H1 (cell line): ENCODE results near the gene FGF12. TPM values are rescaled to one million over a fixed set of nuclear protein-coding genes. Genes with fewer than 3 reads are reported as not detected.

Experiments
- CTCF ChIA-PET: fragments of 300-600 bp; sonication (Branson Sonifier 250); formaldehyde crosslinking; loops from one replicate; lab custom pipeline; 2021; ENCODE audit not compliant: partially characterized antibody; lab: Charles Lee
- POLR2A ChIA-PET: fragments of 300-600 bp; sonication (Branson Sonifier 250); formaldehyde crosslinking; loops from one replicate; lab custom pipeline; 2021; ENCODE audit warnings: inconsistent platforms; ENCODE audit not compliant: partially characterized antibody; lab: Charles Lee
- DNase-seq, 2 experiments: peaks; one replicate each; pipeline versions ENCODE4 v3.0.0 to v3.0.0-alpha.2; 2010 to 2022; ENCODE audit warnings: low spot score in 2 of 2, low read depth in 1 of 2, mixed read lengths in 1 of 2
- FAIRE-seq: peaks from 2 replicates; lab custom pipeline; 2011; peaks lifted over from hg19 to GRCh38; lab: Jason Lieb, UNC
- H2AFZ ChIP-seq: 2 replicates; pipeline ENCODE4 v1.8.1; 2012; ENCODE audit warnings: low read length, inconsistent platforms
- H2AK5ac ChIP-seq: 2 replicates; pipeline ENCODE4 v1.6.1; 2013; ENCODE audit warnings: low read depth, low read length
- H2BK120ac ChIP-seq: replicated peaks from 2 replicates; pipeline ENCODE3; 2013; ENCODE audit warnings: low read depth, low read length, inconsistent platforms
- H2BK12ac ChIP-seq: 2 replicates; pipeline ENCODE4 v1.6.1; 2013; ENCODE audit warnings: low read depth, low read length
- H2BK15ac ChIP-seq: 2 replicates; pipeline ENCODE4 v1.6.1; 2013; ENCODE audit warnings: low read length
- H2BK20ac ChIP-seq: 2 replicates; pipeline ENCODE4 v1.6.1; 2013; ENCODE audit warnings: low read length
- H2BK5ac ChIP-seq: 2 replicates; pipeline ENCODE4 v1.6.1; 2013; ENCODE audit warnings: low read depth, low read length
- H3K14ac ChIP-seq: 2 replicates; pipeline ENCODE4 v1.6.1; 2013; ENCODE audit warnings: inconsistent platforms; ENCODE audit not compliant: insufficient read length
- H3K18ac ChIP-seq: 2 replicates; pipeline ENCODE4 v1.6.1; 2013; ENCODE audit warnings: low read length; ENCODE audit errors: extremely low read depth
- H3K23ac ChIP-seq: 2 replicates; pipeline ENCODE4 v1.6.1; 2013; ENCODE audit warnings: inconsistent platforms; ENCODE audit not compliant: insufficient read length
- H3K23me2 ChIP-seq: 2 replicates; pipeline ENCODE4 v1.6.1; 2013; ENCODE audit warnings: low read depth, low read length
- H3K27ac ChIP-seq: 2 replicates; pipeline ENCODE4 v1.6.1; 2011; ENCODE audit warnings: low read depth, low read length, inconsistent platforms
- H3K27me3 ChIP-seq, 4 experiments: replicated peaks in 1 of 4; 1 replicate in 1 of 4; 2 replicates in 3 of 4; pipeline versions ENCODE4 v1.6.1 to v1.8.1; 2011 to 2013; ENCODE audit warnings: low read length in 3 of 4, mild to moderate bottlenecking in 3 of 4, inconsistent platforms in 2 of 4, mixed read lengths in 2 of 4, moderate library complexity in 1 of 4; ENCODE audit not compliant: control insufficient read depth in 3 of 4, insufficient read depth in 3 of 4; ENCODE audit errors: extremely low read depth in 1 of 4
- H3K36me3 ChIP-seq, 4 experiments: 2 replicates each; pipeline versions ENCODE4 v1.6.1 to v1.8.1; 2011 to 2013; ENCODE audit warnings: mild to moderate bottlenecking in 4 of 4, low read length in 3 of 4, moderate library complexity in 2 of 4, control low read depth in 1 of 4, inconsistent platforms in 1 of 4; ENCODE audit not compliant: insufficient read depth in 4 of 4, control insufficient read depth in 2 of 4
- H3K4ac ChIP-seq: replicated peaks from 2 replicates; pipeline ENCODE3; 2013; ENCODE audit warnings: low read length, low read depth, mixed read lengths, inconsistent platforms; ENCODE audit not compliant: insufficient read length
- H3K4me1 ChIP-seq, 4 experiments: replicated peaks in 1 of 4; 1 replicate in 1 of 4; 2 replicates in 3 of 4; pipeline versions ENCODE4 v1.6.1 to v1.8.1; 2011 to 2013; ENCODE audit warnings: low read length in 3 of 4, inconsistent platforms in 2 of 4, mixed read lengths in 1 of 4; ENCODE audit not compliant: insufficient read depth in 4 of 4, control insufficient read depth in 3 of 4
- H3K4me2 ChIP-seq, 2 experiments: 2 replicates each; pipeline versions ENCODE4 v1.6.1 to v1.8.1; 2011 to 2013; ENCODE audit warnings: low read depth in 2 of 2, low read length in 2 of 2, control low read depth in 1 of 2, inconsistent platforms in 1 of 2, mild to moderate bottlenecking in 1 of 2; ENCODE audit not compliant: insufficient read depth in 1 of 2
- H3K4me3 ChIP-seq, 4 experiments: fragments of 200-600, 300-600 bp in 1 of 4; sonication (generic), shearing (Covaris generic), sonication (Bioruptor Twin) in 1 of 4; 2 replicates each; pipeline versions ENCODE4 v1.5.1 to v1.8.1; 2011 to 2016; ENCODE audit warnings: low read length in 4 of 4, low read depth in 3 of 4, control low read depth in 2 of 4, inconsistent platforms in 2 of 4, mild to moderate bottlenecking in 2 of 4, mixed read lengths in 1 of 4, moderate library complexity in 1 of 4; ENCODE audit not compliant: insufficient read depth in 2 of 4; ENCODE audit errors: extremely low read depth in 1 of 4
- H3K56ac ChIP-seq: replicated peaks from 2 replicates; pipeline ENCODE3; 2013; ENCODE audit warnings: low read depth, mild to moderate bottlenecking, mixed read lengths, low read length, inconsistent platforms; ENCODE audit not compliant: insufficient read length
- H3K79me1 ChIP-seq: 2 replicates; pipeline ENCODE4 v1.6.1; 2013; ENCODE audit warnings: low read depth, low read length, control low read depth
- H3K79me2 ChIP-seq, 2 experiments: 2 replicates each; pipeline versions ENCODE4 v1.6.1 to v1.8.1; 2012 to 2013; ENCODE audit warnings: low read length in 2 of 2, mild to moderate bottlenecking in 2 of 2, inconsistent platforms in 1 of 2; ENCODE audit not compliant: insufficient read depth in 2 of 2, control insufficient read depth in 1 of 2
- H3K9ac ChIP-seq, 4 experiments: replicated peaks in 1 of 4; 1 replicate in 1 of 4; 2 replicates in 3 of 4; pipeline versions ENCODE4 v1.6.1 to v1.8.1; 2011 to 2013; ENCODE audit warnings: low read depth in 3 of 4, low read length in 3 of 4, control low read depth in 2 of 4, mild to moderate bottlenecking in 2 of 4, moderate library complexity in 2 of 4, inconsistent platforms in 1 of 4; ENCODE audit errors: extremely low read depth in 1 of 4
- H3K9me3 ChIP-seq, 2 experiments: 2 replicates each; pipeline versions ENCODE4 v1.6.1 to v1.8.1; 2012 to 2013; ENCODE audit warnings: mild to moderate bottlenecking in 2 of 2, moderate library complexity in 2 of 2, control low read depth in 1 of 2, inconsistent platforms in 1 of 2, low read depth in 1 of 2, low read length in 1 of 2, mixed read lengths in 1 of 2; ENCODE audit not compliant: insufficient read depth in 2 of 2
- H4K20me1 ChIP-seq, 2 experiments: replicated peaks in 1 of 2; 2 replicates each; pipeline versions ENCODE3 to v1.8.1; 2011 to 2013; ENCODE audit warnings: inconsistent platforms in 2 of 2, low read length in 2 of 2, mild to moderate bottlenecking in 1 of 2; ENCODE audit not compliant: insufficient read depth in 2 of 2, control insufficient read depth in 1 of 2
- H4K5ac ChIP-seq: 2 replicates; pipeline ENCODE4 v1.6.1; 2013; ENCODE audit warnings: low read length, low read depth, mixed read lengths, inconsistent platforms; ENCODE audit not compliant: insufficient read length
- H4K8ac ChIP-seq: 2 replicates; pipeline ENCODE4 v1.8.0; 2013; ENCODE audit warnings: mild to moderate bottlenecking, moderate library complexity, low read length, inconsistent platforms; ENCODE audit not compliant: insufficient read depth; ENCODE audit errors: extremely low read depth
- H4K91ac ChIP-seq: replicated peaks from 2 replicates; pipeline ENCODE3; 2013; ENCODE audit warnings: low read length, mixed read lengths, inconsistent platforms; ENCODE audit not compliant: insufficient read length
- BACH1 ChIP-seq: IDR thresholded peaks from 2 replicates; pipeline ENCODE4 v1.6.1; 2012; ENCODE audit warnings: low read length, improper control_type of control experiment
- CHD1 ChIP-seq: IDR thresholded peaks from 2 replicates; pipeline ENCODE4 v1.6.1; 2012; ENCODE audit warnings: low read depth, low read length, improper control_type of control experiment
- KDM5A ChIP-seq: fragments of 200-600 bp; IDR thresholded peaks from 2 replicates; pipeline ENCODE4 v1.7.1; 2012; ENCODE audit warnings: mild to moderate bottlenecking, low read length, inconsistent platforms, mixed read lengths
- MAFK ChIP-seq: IDR thresholded peaks from 2 replicates; pipeline ENCODE4 v1.6.1; 2012; ENCODE audit warnings: low read depth, mild to moderate bottlenecking, improper control_type of control experiment, low read length
- POLR2A ChIP-seq, 2 experiments: IDR thresholded peaks; 1 replicate in 1 of 2; 2 replicates in 1 of 2; pipeline ENCODE4 v1.6.1; 2011; ENCODE audit warnings: low read depth in 2 of 2, low read length in 2 of 2, mild to moderate bottlenecking in 2 of 2; ENCODE audit errors: control extremely low read depth in 1 of 2
- POLR2AphosphoS5 ChIP-seq: IDR thresholded peaks from 2 replicates; pipeline ENCODE4 v1.6.1; 2011; ENCODE audit warnings: low read depth, low read length
- WGBS, 2 experiments: shearing (Covaris generic) in 1 of 2; methylation state at CpG; one replicate each; pipeline versions ENCODE4 v1.1.6 to v1.1.7; 2013 to 2015; ENCODE audit warnings: low lambda C conversion rate in 2 of 2, mixed read lengths in 2 of 2, inconsistent platforms in 1 of 2, low coverage in 1 of 2, missing lambda C conversion rate in 1 of 2; ENCODE audit not compliant: insufficient replicate concordance in 2 of 2, insufficient coverage in 1 of 2, insufficient read length in 1 of 2; ENCODE audit errors: extremely low coverage in 1 of 2, missing lambda C conversion rate in 1 of 2; 5-methylcytosine and 5-hydroxymethylcytosine counted together
- polyA plus RNA-seq, 7 experiments: library from polyadenylated mRNA; depleted of rRNA in 3 of 7; stranded (reverse) in 5 of 7; unstranded in 2 of 7; fragments of >200 nt in 5 of 7; fragments of 200-250 nt in 2 of 7; gene quantifications; 1 replicate in 5 of 7; 2 replicates in 1 of 7; 4 replicates in 1 of 7; pipeline versions ENCODE4 v1.2.1 to v1.2.3, GENCODE V29; 2011 to 2013; ENCODE audit warnings: missing spikeins in 2 of 7, mixed read lengths in 2 of 7
- total RNA-seq: library from RNA; stranded (reverse); fragmentation: NEBNext Ultra II Directional; extraction: Animal tissue kit (Norgen Biotek cat#: 25700); gene quantifications from 2 replicates; pipeline ENCODE4 v1.2.1, GENCODE V29; 2021
- TF ChIP-seq, protein P1 (sequence below): IDR thresholded peaks from 2 replicates; pipeline ENCODE4 v1.6.1; 2012; ENCODE audit warnings: inconsistent platforms

FGF12 gene
- total and polyA plus RNA-seq, 2 of the 8 experiments (the other 6 are each of a cell fraction or from before 2014, with no cell fraction given): 4.1 to 16.6 TPM

DNA sequence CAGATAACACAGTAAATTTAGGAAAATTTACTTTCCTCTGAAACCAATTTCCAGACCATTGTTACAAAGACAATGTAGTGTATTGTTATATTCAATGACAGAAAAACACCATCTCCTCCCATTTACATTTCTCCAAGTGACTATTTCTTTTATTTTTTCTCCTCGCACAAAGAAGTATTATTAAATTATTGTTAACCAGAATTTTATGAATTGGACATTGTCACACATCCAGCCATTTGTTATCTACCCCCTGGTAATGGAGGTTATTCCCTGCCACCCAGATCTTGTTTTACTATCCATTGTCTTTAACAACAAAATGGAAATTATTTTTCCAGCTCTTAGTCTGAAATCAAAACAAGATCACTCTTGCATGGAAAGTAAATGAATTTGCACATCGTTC, 511.3 kb downstream of the FGF12 start:
- peaks cover 0 to 5% (median 2%) of the 10 kb centered on the region in 4 experiments; a peak in 3 of 7 replicates for H3K4me1 ChIP-seq
- TF ChIP-seq POLR2A (IDR thresholded peaks at IDR 0.05; ENCODE audit: control extremely low read depth in 1 of 2, low read depth in 2 of 2, low read length in 2 of 2) (no peak), KDM5A (no peak), CHD1 (no peak), BACH1 (no peak), MAFK (no peak), POLR2AphosphoS5 (no peak)
- TF ChIP-seq, protein P1, sequence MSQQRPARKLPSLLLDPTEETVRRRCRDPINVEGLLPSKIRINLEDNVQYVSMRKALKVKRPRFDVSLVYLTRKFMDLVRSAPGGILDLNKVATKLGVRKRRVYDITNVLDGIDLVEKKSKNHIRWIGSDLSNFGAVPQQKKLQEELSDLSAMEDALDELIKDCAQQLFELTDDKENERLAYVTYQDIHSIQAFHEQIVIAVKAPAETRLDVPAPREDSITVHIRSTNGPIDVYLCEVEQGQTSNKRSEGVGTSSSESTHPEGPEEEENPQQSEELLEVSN: no peak
- TF ChIP-seq, all 59 proteins: peak for 0
- H3K79me1 ChIP-seq: no peaks in the 10 kb centered on the region
- no peak overlapping the region for H3K14ac ChIP-seq
- H2BK120ac ChIP-seq: no peak overlapping the region
- no peak overlapping the region for H3K18ac ChIP-seq
- no peak overlapping the region for H2BK12ac ChIP-seq
- H3K36me3 ChIP-seq: no peaks in the 10 kb centered on the region
- ChIA-PET POLR2A (no interaction called here), CTCF (interaction anchor here (1.0 to 1.3 kb wide), 3 partner anchors 23 to 199 kb away, joined by 3 to 4 read pairs (median 3); no protein-coding TSS in a partner anchor)
- no peaks in the 10 kb centered on the region for H3K27me3 ChIP-seq
- H3K4me3 ChIP-seq: no peak overlapping the region
- no peak overlapping the region for H3K4me2 ChIP-seq
- no peak overlapping the region for H3K23ac ChIP-seq
- no peaks in the 10 kb centered on the region for H4K20me1 ChIP-seq
- H3K23me2 ChIP-seq: no peaks in the 10 kb centered on the region
- H2BK20ac ChIP-seq: no peak overlapping the region
- FAIRE-seq: no peak
- no peak overlapping the region for H3K27ac ChIP-seq
- WGBS, 2 experiments: 87% methylated on average over 2 of the region's 2 CpGs; no CpG with 5 or more reads in 1 of the 2 experiments
- no peak overlapping the region for H2BK5ac ChIP-seq
- no peak overlapping the region for H2AK5ac ChIP-seq
- no peak overlapping the region for H3K4ac ChIP-seq
- no peaks in the 10 kb centered on the region for H3K9me3 ChIP-seq
- no peak overlapping the region for H2BK15ac ChIP-seq
- no peaks in the 10 kb centered on the region for H3K79me2 ChIP-seq
- H4K8ac ChIP-seq: no peak overlapping the region
- H4K5ac ChIP-seq: no peak overlapping the region
- DNase-seq: no peak
- H2AFZ ChIP-seq: no peak overlapping the region
- H3K56ac ChIP-seq: no peak overlapping the region
- no peak overlapping the region for H3K9ac ChIP-seq
- no peak overlapping the region for H4K91ac ChIP-seq
